Thyroid gland (tissue), 4 donors: ENCODE data around the gene GALNT10. TPM values are rescaled to one million over a fixed set of nuclear protein-coding genes. Genes with fewer than 3 reads are reported as not detected.

Experiments
- DNase-seq, 2 donors: peaks; one replicate each; pipeline ENCODE4 v3.0.0-alpha.2; 2019
- H3K27ac ChIP-seq, 3 donors: fragments of 200-600 bp; sonication (generic); 1 replicate in 2 of 3; 2 replicates in 1 of 3; pipeline ENCODE4 v1.5.1; 2016 to 2019; ENCODE audit warnings: mild to moderate bottlenecking in 1 of 3, moderate library complexity in 1 of 3
- H3K27me3 ChIP-seq: fragments of 200-600 bp; sonication (generic); one replicate; pipeline ENCODE4 v1.5.1; 2019
- H3K36me3 ChIP-seq, 2 donors: fragments of 200-600 bp; sonication (generic); one replicate each; pipeline ENCODE4 v1.5.1; 2016 to 2019
- H3K4me1 ChIP-seq, 2 donors: fragments of 200-600 bp; sonication (generic); one replicate each; pipeline ENCODE4 v1.5.1; 2017 to 2019
- H3K4me3 ChIP-seq, 3 donors: fragments of 200-600 bp; sonication (generic); replicated peaks in 1 of 3; 1 replicate in 2 of 3; 2 replicates in 1 of 3; pipeline ENCODE4 v1.5.1; 2016; ENCODE audit warnings: mild to moderate bottlenecking in 1 of 3
- H3K9me3 ChIP-seq: fragments of 200-600 bp; sonication (generic); one replicate; pipeline ENCODE4 v1.5.1; 2017
- POLR2A ChIP-seq, 2 donors: fragments of 450-650 bp; IDR thresholded peaks; one replicate each; pipeline ENCODE4 v1.6.1; 2017; ENCODE audit warnings: antibody characterized with exemption in 2 of 2, mild to moderate bottlenecking in 2 of 2, moderate library complexity in 1 of 2
- WGBS, 2 donors: methylation state at CpG; one replicate each; pipeline ENCODE4 v1.1.5; 2017; 5-methylcytosine and 5-hydroxymethylcytosine counted together
- intact Hi-C: fragments of 100-400 bp; cut with DNase I; formaldehyde crosslinking; loops from one replicate; pipeline ENCODE4 v1.15.1; 2023
- total RNA-seq, 4 donors: library from RNA; depleted of rRNA; stranded (reverse); fragments of >200 nt; gene quantifications; one replicate each; pipeline ENCODE4 v1.2.3, GENCODE V29; 2016
- TF ChIP-seq, protein P1 (sequence below), 6 experiments: fragments of 200-600 bp in 3 of 6; fragments of 450-650 bp in 3 of 6; sonication (generic) in 3 of 6; IDR thresholded peaks; one replicate each; pipeline ENCODE4 v1.5.1; 2016 to 2019; ENCODE audit warnings: antibody characterized with exemption in 6 of 6, mild to moderate bottlenecking in 2 of 6, inconsistent platforms in 1 of 6, moderate library complexity in 1 of 6

GALNT10 gene
- total RNA-seq, 4 donors from 2014 or later, result 33.3 to 69.6 (median 58.1) TPM

DNA sequence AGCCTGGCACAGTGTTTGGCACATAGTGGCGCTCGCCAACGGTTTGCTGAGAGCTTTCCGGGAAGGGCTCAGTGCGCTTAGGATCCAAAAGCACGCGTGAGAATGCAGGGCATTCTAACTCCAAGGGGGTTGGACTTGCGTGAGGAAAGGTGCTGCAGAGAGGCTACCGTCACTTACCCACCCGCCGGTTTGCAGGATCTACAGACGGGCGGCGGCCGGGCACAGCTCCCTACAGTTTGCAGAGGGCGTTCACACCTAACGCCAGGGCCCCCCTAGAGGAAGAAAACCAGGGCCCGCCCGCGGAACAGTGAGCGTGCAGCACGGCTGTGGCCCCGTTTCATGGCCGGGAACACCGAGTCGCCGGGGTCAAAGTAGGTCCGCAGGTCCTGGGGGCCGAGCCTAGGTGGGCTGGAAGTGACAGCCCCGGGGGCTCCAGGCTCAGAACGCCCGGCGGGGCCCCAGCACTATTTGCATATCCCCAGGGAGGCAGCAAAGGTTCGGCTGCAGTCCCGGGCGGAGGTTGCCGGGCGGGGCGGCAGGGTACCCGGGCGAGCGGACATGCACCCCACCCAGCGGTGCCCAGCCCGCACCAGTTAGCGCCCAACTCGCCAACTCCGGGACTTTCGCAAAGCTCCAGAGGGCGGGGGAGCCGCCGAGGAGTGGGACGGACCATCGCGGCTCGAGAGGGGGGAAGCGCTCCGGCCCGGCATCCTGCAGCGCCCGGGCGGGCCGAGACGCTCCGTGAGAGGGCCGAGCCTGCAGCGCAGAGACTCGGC, 526 bp upstream of the GALNT10 start:
- no peak for TF ChIP-seq POLR2A (IDR thresholded peaks at IDR 0.05)
- TF ChIP-seq, protein P1, sequence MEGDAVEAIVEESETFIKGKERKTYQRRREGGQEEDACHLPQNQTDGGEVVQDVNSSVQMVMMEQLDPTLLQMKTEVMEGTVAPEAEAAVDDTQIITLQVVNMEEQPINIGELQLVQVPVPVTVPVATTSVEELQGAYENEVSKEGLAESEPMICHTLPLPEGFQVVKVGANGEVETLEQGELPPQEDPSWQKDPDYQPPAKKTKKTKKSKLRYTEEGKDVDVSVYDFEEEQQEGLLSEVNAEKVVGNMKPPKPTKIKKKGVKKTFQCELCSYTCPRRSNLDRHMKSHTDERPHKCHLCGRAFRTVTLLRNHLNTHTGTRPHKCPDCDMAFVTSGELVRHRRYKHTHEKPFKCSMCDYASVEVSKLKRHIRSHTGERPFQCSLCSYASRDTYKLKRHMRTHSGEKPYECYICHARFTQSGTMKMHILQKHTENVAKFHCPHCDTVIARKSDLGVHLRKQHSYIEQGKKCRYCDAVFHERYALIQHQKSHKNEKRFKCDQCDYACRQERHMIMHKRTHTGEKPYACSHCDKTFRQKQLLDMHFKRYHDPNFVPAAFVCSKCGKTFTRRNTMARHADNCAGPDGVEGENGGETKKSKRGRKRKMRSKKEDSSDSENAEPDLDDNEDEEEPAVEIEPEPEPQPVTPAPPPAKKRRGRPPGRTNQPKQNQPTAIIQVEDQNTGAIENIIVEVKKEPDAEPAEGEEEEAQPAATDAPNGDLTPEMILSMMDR (IDR thresholded peaks at IDR 0.05), result peak in 3 of 6 experiments; percentile 16 to 21 (median 18)

DNA sequence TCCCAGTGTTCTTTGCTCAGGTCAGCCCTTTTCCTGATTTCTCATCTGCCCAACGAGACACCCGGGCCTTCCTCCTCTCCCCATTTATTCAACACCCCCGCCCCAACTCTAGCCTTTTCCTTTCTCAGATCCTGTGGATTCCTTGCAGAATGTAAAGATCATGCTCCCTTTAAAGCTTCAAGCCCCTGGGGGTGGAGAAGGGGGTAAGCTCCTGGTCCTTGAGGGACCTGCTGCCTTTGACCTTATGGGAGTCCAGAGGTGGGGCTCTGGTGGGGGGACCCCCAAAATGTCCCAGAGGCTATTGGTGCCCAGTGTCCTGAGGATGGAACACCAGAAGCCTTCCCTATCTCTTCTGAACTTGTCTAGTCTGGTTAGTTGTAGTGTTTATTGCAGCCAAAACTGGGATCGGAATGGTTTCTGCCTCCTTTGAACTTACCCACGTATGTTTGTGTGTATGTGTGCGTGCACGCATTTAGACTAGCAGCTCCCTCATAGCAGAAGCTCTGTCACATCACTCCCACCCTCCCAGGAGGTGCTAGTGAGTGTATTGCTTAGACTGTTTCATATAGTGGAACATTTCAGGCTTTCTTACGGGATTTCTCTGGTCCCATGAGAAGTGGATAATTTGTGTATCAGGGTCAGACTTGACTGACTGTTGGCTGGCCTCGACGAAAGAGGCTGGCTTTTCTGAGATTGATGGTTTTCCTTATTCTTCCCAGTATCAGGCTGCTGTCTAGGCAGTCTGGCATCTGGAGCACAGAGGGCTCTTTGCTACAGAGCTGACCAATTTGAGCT, 1.1 kb downstream of the GALNT10 start:
- 26 to 32% methylated on average over 10 of the region's 10 CpGs for WGBS, 2 donors
- Histone ChIP-seq H3K9me3 (no peaks in the 10 kb centered on the region), H3K4me3 (peak overlapping the region in 1 of 3 donors; percentile 58), H3K4me1 (peaks cover 33 to 42% of the 10 kb centered on the region in 2 donors), H3K36me3 (no peaks in the 10 kb centered on the region), H3K27me3 (no peaks in the 10 kb centered on the region), H3K27ac (peak overlapping the region in 1 of 3 donors; percentile 13)
- no peak for DNase-seq
- TF ChIP-seq POLR2A (IDR thresholded peaks at IDR 0.05), result no peak
- TF ChIP-seq, protein P1 (IDR thresholded peaks at IDR 0.05), result no peak
- intact Hi-C loops, result no loop called here

More for the DNA sequence above, 526 bp upstream of the GALNT10 start:
- peak overlapping the region; percentile 21 to 83 (median 78) for H3K27ac ChIP-seq
- intact Hi-C loops, result no loop called here
- no peaks in the 10 kb centered on the region for H3K27me3 ChIP-seq
- H3K4me3 ChIP-seq, result peak overlapping the region; percentile 36 to 76 (median 67)
- peak; percentile 87 to 90 for DNase-seq
- no peaks in the 10 kb centered on the region for H3K9me3 ChIP-seq
- H3K4me1 ChIP-seq, result peaks cover 33 to 41% of the 10 kb centered on the region in 2 donors
- H3K36me3 ChIP-seq, result no peaks in the 10 kb centered on the region
- WGBS, 2 donors, result 0 to 1% methylated on average over 13 to 28 of the region's 67 CpGs

DNA sequence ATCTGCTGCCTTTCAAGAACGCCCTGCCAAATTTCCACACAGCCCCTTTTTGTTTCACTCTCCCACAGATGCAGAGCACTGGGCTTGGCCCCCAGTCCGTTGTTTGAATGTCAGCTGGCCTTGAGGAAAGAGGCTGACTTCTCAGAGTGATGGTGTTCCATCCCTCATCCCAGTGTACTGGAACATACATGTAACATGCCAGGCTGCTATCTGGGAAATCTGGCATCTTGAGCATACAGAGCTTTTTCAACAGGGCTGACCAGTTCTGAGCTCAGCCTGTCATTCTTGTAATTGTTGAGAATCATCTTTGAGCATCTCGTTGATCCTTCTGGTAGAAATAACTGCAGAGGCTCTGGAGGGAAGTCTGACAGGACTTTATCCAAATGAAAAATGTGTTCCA, 2.8 kb downstream of the GALNT10 start:
- H3K27me3 ChIP-seq, result no peaks in the 10 kb centered on the region
- peak overlapping the region in 1 of 3 donors; percentile 46 for H3K27ac ChIP-seq
- intact Hi-C loops, result no loop called here
- 55 to 69% methylated on average over 3 of the region's 3 CpGs for WGBS, 2 donors
- TF ChIP-seq, protein P1 (IDR thresholded peaks at IDR 0.05), result no peak
- TF ChIP-seq POLR2A (IDR thresholded peaks at IDR 0.05), result no peak
- peaks cover 48 to 58% of the 10 kb centered on the region in 2 donors for H3K4me1 ChIP-seq
- H3K4me3 ChIP-seq, result no peak overlapping the region
- no peaks in the 10 kb centered on the region for H3K9me3 ChIP-seq
- H3K36me3 ChIP-seq, result no peaks in the 10 kb centered on the region
- DNase-seq, result no peak

DNA sequence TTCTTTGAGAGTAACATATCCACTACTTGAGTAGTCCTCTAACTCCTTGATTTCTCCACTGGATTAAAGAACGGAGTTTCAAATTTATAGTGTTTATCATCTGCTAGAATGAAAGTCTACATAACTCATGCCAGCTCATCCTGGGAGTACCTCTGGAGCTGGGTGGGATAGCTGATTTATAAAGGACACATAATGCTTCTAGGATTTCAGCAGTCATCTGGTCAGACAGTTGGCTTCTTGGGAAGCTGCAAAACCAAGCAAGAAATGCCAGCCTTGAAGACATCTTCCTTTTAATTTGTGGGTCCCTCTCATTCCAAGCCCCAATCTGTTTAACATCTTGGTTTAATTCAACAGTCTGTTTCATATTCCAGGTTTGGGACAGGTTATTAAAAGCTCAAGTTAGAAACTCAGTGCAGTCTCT, 3.2 kb downstream of the GALNT10 start:
- 89 to 90% methylated on average over 1 of the region's 1 CpG for WGBS, 2 donors

More for the DNA sequence above, 3.2 kb downstream of the GALNT10 start:
- TF ChIP-seq, protein P1 (IDR thresholded peaks at IDR 0.05), result no peak
- no peak for TF ChIP-seq POLR2A (IDR thresholded peaks at IDR 0.05)
- DNase-seq, result no peak
- Histone ChIP-seq H3K27ac (peak overlapping the region in 2 of 3 donors; percentile 46 to 53), H3K9me3 (no peaks in the 10 kb centered on the region), H3K27me3 (no peaks in the 10 kb centered on the region), H3K4me1 (peaks cover 52 to 63% of the 10 kb centered on the region in 2 donors), H3K4me3 (no peak overlapping the region), H3K36me3 (no peaks in the 10 kb centered on the region)
- intact Hi-C loops, result no loop called here
